NCI-H2196 (cell line): ENCODE measurements around the gene PCA3.

Source experiments
- DNase-seq: peaks from one replicate; lab custom pipeline; 2025; ENCODE audit not compliant: unreplicated experiment; lab: John Stamatoyannopoulos, UW

Gene PCA3

DNA sequence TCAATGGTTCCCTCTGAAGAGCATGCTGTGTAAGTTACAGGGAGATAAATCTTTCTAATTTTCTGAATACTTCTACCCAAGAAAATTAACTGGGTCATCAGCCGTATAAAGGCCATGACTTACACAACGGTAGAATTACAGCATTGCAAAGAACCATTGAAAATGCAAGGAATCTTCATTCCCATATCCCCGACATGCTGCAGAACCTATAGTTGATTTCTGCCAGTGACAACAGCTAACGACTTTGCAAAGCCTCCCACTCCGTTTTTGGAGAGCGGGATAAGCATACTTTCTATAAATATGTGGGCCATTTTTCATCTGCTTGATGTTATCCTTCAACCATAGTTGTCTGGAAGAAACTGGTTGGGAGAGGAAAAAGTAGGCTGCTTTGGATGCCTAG lies 56.2 kb downstream of the PCA3 start:
- no peak for DNase-seq

DNA sequence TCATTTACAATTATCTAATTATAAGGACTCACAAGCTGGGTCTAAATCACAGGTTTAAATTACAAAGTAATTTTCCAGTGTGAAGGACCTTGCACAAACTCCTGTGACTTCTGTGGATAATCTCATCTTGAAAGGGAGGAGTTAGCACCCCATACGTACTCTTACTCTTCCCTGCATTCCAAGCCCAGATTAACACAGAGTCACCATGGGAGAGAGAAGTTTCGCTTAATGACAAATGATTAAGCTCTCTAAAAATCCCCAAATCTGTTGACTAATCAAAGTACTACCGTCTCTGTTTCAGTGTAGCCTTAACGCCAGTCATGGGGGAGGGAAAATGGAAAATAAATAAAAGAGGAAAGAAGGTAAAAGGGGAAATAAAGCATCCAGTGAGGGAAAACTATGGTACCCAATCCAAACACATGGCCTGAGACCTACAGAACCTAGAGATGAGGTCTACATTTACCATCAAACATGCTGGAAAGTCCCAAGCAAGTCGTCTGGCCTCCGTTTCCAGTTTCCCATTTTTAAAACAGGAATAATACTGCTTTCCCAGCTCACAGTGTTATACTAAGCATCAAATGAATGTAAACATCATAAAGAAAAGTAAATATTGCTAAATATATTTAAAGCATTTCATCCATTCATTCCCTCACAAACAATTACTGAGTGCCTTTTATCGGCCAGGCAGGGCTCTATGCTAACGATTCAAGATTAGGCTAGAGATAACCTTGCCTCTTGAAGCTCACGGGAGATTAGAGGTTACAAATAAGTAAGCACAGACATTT lies 63.2 kb downstream of the PCA3 start:
- no peak for DNase-seq

DNA sequence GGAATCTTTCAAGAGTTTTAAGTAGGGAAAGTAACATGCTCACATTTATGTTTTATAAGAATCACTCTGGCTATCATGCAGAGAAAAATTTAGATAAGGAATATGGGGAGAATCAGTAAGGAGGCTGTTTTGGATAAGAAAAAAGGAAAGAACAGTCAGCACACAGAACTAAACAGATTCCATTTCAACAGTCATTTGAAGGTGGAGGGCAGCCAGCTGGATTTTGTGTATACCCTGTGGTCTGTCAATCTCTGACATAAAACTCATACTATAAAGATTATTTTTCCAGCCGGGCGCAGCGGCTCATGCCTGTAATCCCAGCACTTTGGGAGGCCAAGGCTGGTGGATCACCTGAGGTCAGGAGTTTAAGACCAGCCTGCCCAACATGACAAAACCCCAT lies 64.2 kb downstream of the PCA3 start:
- DNase-seq = no peak

DNA sequence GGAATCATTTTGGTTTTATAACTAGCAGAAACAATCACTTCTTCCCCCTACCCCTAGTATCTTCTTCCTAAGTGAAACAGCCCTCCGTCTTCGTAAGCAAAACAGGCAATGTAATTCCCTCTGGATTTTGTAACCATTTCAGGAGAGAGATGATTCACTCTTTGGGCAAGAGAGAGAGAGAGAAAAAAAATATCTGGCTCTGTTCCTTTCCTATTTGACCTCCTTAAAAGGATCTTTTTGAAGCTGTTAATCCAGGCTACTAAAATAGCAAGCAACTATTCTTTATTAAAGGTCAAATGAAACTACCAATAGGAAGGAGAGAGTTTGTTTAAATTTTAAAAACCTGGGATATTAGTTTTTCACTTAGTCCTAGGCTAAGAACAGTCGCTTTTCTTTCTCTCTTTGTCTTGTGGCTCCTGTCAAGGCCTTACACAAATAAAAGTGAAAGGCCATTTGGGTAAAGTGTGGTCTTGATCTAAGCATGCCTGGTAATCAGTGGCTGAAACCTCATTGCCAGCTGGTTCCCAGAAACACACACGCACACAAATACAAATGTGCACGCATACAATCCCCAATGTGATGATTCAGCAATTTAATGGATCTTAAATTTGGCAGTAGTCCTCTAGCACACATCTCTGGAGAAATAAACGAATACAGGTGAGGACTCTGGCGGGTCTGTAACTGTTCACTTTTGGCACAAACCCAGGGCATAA lies 71.5 kb downstream of the PCA3 start:
- DNase-seq = no peak
